ENCODE results near the gene MYBBP1A. TPM values are rescaled to one million over a fixed set of nuclear protein-coding genes. Genes with fewer than 3 reads are reported as not detected.

MYBBP1A gene
- total and polyA plus RNA-seq, 2 donors (not counting 1 experiment from before 2014, with no cell fraction given): 72.4 to 74.4 TPM

DNA sequence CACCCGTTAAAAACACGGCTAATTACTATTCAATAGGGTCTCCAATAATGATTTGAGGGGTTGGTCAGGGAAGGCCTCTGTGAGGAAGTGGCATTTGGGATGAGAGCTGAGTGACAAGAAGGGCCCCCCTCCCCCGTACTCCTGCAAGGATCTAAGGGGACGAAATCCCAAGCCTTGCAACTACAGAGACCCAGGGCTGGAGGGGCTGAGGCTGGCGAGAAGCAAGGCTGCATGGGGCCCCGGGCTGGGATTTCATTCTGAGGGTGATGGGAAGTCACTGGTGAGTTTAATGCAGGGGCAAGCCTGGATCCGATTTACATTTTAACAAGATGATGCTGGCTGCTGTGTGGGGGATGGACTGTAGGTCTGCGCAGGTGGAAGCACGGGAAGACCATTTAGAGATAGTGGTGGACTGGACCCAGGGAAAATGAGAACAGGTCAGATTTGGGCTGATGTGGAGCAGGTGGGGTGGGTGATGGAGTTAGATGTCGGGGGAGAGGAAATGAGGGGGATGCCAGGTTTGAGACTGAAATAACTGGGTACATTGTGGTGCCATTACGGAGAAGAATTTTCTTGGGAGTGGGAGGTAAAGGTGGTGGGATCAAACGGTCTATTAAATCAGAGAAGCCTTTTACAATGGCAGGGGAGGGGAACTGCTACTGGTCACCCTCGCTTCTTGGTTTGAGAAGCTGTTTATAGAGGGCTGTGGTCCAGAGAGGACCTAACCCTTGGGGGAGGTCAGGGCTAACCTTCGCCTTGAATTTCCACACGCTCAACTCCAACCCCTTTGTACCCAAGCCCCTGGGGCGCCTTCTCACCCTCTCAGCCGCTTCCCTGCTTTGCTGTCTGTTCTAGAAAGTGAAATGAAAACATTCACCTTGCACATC is 932 bp upstream of the MYBBP1A start:
- Histone ChIP-seq H3K79me2 (ENCODE audit: control insufficient read depth, insufficient read depth, low read length) (peaks cover 22% of the 10 kb centered on the region), H3K27ac (ENCODE audit: low read length in 2 of 2) (peak overlapping the region; percentile 66 to 83), H3K4me2 (replicated peaks; ENCODE audit: low read depth, low read length, poor library complexity, severe bottlenecking) (peak overlapping the region; percentile 94), H2AFZ (ENCODE audit: insufficient read depth, low read depth, low read length, poor library complexity, severe bottlenecking) (peak overlapping the region; percentile 89), H3K9ac (ENCODE audit: low read length) (peak overlapping the region; percentile 78), H3K9me3 (ENCODE audit: control extremely low read depth in 1 of 3, control insufficient read depth in 2 of 3, insufficient read depth in 1 of 3, low read length in 2 of 3) (no peaks in the 10 kb centered on the region), H4K20me1 (ENCODE audit: control insufficient read depth, insufficient read depth, low read length, poor library complexity, severe bottlenecking) (peaks cover 13% of the 10 kb centered on the region), H3K36me3 (replicated peaks in 1 of 2; ENCODE audit: control extremely low read depth in 1 of 2, control insufficient read depth in 1 of 2, extremely low read depth in 1 of 2, insufficient read depth in 2 of 2, low read length in 1 of 2) (peaks cover 0 to 17% of the 10 kb centered on the region in 2 experiments), H3K4me3 (ENCODE audit: control extremely low read depth in 1 of 5, extremely low read depth in 1 of 5, insufficient read depth in 1 of 5, low read depth in 2 of 5, low read length in 4 of 5) (peak overlapping the region; percentile 74 to 90 (median 83)), H3K27me3 (replicated peaks in 1 of 4; ENCODE audit: control extremely low read depth in 1 of 4, control insufficient read depth in 3 of 4, insufficient read depth in 4 of 4, low read length in 3 of 4) (no peaks in the 10 kb centered on the region), H3K4me1 (ENCODE audit: control insufficient read depth in 2 of 2, insufficient read depth in 2 of 2, low read length in 2 of 2) (peaks cover 19 to 21% of the 10 kb centered on the region in 2 donors)
- ATAC-seq (ENCODE audit: low read depth) (no peak), DNase-seq (no peak)
- H3K4me1 Mint-ChIP-seq: peaks cover 24% of the 10 kb centered on the region
- ChIA-PET POLR2A (interaction anchor here (0.7 kb wide), 1 partner anchor 9 kb away, joined by 5 read pairs; no protein-coding TSS in a partner anchor), CTCF (interaction anchor here (5.9 kb wide), 1 partner anchor 11 kb away, joined by 48 read pairs; no protein-coding TSS in a partner anchor)
- no peaks in the 10 kb centered on the region for H3K27me3 Mint-ChIP-seq
- H3K4me3 Mint-ChIP-seq: peak overlapping the region; percentile 94
- peak overlapping the region; percentile 96 for H3K27ac Mint-ChIP-seq
- H3K9me3 Mint-ChIP-seq (ENCODE audit: insufficient read depth): no peaks in the 10 kb centered on the region
- intact Hi-C loops (cut with micrococcal nuclease): loop anchor here (1.0 kb wide), 2 partner anchors 9 to 413 kb away; partner anchors contain the start of genes CYB5D2 and ZZEF1
- TF ChIP-seq, protein P1, sequence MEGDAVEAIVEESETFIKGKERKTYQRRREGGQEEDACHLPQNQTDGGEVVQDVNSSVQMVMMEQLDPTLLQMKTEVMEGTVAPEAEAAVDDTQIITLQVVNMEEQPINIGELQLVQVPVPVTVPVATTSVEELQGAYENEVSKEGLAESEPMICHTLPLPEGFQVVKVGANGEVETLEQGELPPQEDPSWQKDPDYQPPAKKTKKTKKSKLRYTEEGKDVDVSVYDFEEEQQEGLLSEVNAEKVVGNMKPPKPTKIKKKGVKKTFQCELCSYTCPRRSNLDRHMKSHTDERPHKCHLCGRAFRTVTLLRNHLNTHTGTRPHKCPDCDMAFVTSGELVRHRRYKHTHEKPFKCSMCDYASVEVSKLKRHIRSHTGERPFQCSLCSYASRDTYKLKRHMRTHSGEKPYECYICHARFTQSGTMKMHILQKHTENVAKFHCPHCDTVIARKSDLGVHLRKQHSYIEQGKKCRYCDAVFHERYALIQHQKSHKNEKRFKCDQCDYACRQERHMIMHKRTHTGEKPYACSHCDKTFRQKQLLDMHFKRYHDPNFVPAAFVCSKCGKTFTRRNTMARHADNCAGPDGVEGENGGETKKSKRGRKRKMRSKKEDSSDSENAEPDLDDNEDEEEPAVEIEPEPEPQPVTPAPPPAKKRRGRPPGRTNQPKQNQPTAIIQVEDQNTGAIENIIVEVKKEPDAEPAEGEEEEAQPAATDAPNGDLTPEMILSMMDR (IDR thresholded peaks at IDR 0.05): no peak
- TF ChIP-seq EZH2 (IDR thresholded peaks at IDR 0.05; ENCODE audit: borderline replicate concordance, insufficient read depth, low read depth, low read length, poor library complexity, severe bottlenecking): no peak
- 84% methylated on average over 11 of the region's 17 CpGs for WGBS (ENCODE audit: insufficient coverage)

All from B cell (primary cell).